ENCODE measurements around the gene TMEM259.
A peak's percentile ranks its signal among the peaks of the same experiment; 100 is the strongest.

The TMEM259 gene

DNA sequence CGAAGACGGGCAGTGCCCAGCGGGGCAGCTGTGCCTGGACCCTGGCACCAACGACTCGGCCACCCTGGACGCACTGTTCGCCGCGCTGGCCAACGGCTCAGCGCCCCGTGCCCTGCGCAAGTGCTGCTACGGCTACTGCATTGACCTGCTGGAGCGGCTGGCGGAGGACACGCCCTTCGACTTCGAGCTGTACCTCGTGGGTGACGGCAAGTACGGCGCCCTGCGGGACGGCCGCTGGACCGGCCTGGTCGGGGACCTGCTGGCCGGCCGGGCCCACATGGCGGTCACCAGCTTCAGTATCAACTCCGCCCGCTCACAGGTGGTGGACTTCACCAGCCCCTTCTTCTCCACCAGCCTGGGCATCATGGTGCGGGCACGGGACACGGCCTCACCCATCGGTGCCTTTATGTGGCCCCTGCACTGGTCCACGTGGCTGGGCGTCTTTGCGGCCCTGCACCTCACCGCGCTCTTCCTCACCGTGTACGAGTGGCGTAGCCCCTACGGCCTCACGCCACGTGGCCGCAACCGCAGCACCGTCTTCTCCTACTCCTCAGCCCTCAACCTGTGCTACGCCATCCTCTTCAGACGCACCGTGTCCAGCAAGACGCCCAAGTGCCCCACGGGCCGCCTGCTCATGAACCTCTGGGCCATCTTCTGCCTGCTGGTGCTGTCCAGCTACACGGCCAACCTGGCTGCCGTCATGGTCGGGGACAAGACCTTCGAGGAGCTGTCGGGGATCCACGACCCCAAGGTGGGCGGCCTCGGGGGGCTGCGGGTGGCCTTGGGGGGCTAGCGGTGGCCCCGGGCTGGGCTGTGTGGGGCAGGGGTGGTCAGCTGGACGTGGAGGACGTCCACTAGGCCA, 15.9 kb downstream of the TMEM259 start:
- no peak for DNase-seq (ENCODE audit: insufficient read length, low spot score)
- FAIRE-seq: no peak

DNA sequence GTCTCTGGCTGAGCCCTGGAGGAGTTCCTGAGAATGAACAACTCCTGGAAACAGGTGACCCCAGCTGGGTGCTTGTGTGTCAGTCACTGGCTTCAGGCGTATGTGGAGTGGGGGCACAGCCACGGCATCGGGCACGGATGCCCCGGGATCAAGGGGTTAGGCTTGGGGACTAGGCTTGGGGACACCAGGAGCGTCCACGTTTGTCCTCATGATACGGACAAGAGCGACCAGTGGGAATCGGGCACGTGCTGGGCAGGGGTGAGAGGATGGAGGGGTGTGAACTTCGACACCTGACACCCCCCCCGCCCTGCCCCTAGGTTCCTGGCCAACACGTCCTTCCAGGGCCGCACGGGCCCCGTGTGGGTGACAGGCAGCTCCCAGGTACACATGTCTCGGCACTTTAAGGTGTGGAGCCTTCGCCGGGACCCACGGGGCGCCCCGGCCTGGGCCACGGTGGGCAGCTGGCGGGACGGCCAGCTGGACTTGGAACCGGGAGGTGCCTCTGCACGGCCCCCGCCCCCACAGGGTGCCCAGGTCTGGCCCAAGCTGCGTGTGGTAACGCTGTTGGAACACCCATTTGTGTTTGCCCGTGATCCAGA, 16.6 kb downstream of the TMEM259 start:
- FAIRE-seq (no peak), DNase-seq (ENCODE audit: insufficient read length, low spot score) (no peak)

DNA sequence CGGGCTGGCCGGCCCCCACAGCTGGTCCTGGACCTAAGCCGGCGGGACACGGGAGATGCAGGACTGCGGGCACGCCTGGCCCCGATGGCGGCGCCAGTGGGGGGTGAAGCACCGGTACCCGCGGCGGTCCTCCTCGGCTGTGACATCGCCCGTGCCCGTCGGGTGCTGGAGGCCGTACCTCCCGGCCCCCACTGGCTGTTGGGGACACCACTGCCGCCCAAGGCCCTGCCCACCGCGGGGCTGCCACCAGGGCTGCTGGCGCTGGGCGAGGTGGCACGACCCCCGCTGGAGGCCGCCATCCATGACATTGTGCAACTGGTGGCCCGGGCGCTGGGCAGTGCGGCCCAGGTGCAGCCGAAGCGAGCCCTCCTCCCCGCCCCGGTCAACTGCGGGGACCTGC, 17.6 kb downstream of the TMEM259 start:
- DNase-seq (ENCODE audit: insufficient read length, low spot score) (no peak), FAIRE-seq (no peak)

DNA sequence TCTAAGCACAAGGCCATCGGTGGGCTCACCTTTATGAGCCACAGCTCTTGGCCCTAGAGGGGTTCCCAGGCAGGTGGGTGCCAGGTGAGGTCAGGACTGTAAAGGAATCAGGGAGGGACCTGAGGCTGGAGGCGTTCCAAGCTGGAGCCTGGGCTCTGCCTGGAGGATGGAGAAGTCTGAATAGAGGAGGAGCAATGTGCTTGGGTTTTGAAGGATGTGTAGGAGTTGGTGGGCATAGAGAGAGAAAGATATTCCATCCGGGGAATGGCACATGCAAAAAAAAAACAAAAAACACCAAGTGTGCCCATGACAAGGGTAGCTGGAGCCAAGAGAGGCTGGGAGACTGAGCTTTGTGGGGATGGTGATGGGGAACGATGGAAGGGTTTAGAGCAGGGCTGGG, 18.3 kb downstream of the TMEM259 start:
- no peak for FAIRE-seq
- DNase-seq (ENCODE audit: insufficient read length, low spot score): no peak

DNA sequence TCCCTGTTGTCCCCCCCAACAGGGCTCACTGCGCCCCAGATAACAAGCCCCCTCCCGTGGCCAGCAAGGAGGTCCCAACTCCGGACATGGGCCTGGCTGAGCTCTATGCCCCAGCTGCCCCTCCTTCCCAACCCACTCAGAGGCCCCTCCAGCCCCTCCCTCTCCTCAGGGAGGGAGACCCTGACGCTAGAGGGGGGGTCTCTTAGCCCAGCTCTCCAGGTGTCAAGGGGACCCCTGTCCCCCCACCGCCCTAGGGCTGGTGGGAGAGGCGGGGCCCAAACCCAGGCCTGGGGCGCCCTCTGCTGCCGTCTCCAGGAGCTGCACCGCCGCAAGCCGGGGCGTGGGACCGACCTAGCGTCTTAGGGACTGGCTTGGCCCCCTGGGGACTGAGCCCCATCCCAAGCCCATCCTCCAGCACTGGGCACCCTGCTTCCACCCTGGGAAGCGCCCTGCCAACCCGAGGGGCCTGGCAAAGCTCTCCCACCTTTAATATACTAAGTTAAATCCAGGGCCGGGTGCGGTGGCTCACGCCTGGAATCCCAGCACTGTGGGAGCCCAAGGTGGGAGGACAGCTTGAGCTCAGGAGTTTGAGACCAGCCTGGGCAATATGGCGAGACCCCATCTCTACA, 19.3 kb downstream of the TMEM259 start:
- FAIRE-seq: no peak
- peak; percentile 49 for DNase-seq (ENCODE audit: insufficient read length, low spot score)

DNA sequence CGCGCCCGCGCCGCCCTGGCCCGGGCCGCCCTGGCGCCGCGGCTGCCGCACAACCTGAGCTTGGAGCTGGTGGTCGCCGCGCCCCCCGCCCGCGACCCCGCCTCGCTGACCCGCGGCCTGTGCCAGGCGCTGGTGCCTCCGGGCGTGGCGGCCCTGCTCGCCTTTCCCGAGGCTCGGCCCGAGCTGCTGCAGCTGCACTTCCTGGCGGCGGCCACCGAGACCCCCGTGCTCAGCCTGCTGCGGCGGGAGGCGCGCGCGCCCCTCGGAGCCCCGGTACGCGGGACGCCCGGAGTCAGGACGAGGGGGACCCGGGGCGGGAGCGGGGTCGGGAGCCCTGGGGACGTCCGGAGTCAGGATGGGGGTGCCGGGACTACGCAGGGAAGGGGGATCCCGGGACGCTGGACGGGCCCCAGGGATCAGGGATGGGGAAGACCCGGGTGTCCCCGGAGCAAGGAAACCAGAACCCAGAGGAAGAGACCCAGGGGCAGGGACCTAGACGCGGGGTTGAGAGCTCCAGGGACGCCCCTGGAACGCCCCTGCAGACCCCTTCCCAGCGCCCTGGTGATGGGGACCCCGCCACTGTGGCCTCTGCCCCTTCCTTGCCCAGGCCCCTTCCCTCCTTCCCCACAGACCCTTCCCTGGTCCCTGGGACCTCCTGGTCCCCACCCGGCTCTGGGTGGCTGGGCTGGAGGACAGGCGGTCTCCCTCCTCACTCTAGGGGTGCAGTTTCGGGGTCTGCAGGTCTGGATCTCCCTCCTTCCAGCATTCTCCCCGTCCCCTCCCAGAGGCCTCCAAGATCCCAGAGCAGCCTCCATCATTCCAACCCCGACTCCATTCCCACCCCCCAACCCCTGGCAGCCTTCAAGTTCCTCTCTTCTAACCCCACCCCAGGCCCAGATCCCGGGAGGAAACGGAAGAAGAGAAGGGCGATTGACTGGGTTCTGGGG, 20.1 kb downstream of the TMEM259 start:
- DNase-seq (ENCODE audit: insufficient read length, low spot score) (no peak), FAIRE-seq (no peak)

DNA sequence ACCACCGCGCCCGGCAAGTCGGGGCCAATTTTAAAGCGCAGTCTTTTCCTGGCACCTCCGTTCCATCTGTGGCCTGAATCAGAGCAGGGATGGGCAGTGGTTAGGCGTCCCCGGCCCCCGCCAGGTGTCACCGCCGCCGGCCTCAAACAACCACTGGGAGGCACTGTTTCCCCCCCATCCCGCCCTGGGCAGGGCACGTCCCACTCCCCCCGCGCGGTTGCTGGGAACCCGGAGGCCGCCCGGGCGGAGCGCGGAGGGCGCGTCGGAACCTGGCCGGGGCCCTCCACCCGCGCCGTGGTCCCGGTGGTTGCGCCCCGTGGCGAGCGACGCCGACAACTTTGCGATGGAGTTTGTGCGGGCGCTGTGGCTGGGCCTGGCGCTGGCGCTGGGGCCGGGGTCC, 20.8 kb downstream of the TMEM259 start, which contains the start of gene GRIN3B:
TSS of gene GRIN3B (plus strand) at position 325 of the 400 bp plus-strand sequence. CDS start at position 344, 19 bp downstream.
- FAIRE-seq (no peak), DNase-seq (ENCODE audit: insufficient read length, low spot score) (peak; percentile 82)

DNA sequence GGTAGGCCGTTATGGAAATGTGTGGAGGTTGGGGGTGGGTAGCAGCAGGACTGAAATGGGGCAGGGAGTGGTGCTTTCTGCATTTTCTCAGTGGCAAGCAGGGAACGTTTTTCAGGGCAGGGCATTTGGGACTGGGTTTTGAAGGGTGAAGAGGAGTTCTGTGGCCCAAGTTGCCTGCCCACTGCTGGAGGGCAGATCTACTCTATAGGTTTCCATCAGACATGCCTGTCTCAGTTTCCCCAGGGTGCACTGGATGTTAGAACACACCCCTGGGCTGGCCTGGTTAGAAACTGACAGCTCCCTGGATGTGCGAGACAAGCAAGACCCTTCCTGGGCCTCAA, 21.6 kb downstream of the TMEM259 start:
- FAIRE-seq: no peak

DNA sequence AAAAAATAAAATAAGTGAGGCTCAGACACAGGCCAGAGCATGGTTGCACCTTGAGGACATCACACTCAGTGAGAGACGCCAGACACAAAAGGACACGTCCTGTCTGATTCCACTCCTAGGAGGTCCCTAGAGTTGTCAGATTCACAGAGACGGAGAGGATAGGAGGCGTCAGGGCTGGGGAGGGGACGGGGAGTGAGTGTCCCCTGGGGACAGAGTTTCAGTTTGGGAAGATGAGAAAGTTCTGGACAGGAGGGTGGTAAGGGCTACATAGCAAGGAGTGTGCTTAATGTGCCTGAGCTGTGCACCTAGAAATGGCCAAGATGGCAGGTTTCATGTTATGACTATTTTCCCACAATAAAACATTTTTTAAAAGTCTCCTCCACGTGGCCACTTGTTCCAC, 22.9 kb downstream of the TMEM259 start:
- FAIRE-seq: no peak
- no peak for DNase-seq (ENCODE audit: insufficient read length, low spot score)

More for the DNA sequence above, 21.6 kb downstream of the TMEM259 start:
- DNase-seq (ENCODE audit: insufficient read length, low spot score): no peak

DNA sequence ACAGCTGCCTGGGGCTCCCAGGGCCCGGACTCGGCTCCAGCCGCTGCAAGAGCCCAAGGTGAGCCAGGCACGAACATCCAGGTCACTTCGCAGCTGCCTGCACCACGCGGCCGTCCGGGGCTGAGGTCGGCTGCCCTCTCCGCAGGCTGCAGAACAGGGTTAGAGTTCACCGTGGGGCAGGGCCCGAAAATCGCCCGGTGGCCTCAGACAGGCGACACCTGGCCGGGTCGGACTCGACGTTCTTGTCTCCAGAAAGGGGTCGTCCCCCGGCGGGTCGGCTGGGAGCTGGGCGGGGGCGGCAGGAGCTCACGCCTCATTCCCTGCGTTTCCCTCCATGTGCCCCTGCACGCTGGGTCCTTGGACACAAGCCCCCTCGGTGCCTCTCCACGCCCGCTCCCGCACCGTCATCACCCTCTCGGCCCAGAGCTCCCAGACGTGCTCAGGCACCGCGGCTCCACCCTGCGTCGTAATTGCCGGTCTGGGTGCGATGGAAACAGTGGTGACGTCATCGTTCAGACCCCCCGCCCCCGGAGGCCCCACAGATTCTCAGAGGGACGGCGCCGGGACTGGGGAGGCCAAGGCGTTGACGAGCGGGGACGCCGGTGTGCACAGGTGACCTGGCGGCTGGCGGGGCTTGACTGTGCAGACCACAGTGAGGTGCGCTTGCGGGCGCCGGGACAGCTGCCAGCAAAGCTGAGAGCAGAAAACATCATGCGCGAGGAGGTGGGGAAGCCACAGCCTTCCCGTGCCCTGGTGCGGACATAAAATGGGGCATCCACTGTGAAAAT, 24.7 kb downstream of the TMEM259 start:
- FAIRE-seq (no peak), DNase-seq (ENCODE audit: insufficient read length, low spot score) (no peak)

DNA sequence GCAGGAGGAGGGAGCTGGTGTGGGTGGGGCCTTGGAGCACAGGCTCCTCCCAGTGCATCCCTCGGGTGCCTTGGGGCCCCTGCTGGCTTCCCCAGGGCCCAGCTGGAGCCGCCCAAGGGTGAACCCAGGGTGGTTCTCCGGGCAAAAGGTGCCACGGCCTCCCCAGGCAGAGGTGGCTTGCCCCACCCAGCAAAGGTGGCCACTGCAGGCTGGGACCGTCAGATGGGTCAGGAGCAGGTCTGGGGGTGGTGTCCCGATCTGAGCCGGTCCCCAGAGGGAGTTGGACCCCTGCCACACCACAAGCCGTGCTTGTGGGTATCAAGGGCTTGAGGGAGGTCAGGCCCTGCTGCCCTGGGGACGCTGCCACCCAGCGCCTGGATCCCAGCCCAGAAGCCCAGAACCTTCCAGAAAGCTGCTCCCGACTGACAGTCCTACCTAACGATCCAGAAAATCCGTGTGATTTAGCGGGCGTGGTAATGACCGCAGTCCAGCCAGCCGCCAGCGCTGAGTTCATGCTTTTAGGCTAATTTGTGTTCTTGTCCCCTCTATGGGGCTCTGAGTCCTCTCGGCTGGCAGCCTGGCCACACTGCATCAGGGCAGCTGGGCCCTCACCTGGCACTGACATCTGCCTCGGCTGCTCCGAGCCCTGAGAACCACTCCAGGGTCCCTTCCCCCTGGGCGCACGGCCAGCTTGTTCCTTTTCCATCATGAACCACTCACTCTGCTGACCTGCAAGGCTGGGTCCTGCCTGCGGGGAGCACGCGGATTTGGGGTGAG, 25.7 kb downstream of the TMEM259 start:
- DNase-seq (ENCODE audit: insufficient read length, low spot score): no peak
- no peak for FAIRE-seq

DNA sequence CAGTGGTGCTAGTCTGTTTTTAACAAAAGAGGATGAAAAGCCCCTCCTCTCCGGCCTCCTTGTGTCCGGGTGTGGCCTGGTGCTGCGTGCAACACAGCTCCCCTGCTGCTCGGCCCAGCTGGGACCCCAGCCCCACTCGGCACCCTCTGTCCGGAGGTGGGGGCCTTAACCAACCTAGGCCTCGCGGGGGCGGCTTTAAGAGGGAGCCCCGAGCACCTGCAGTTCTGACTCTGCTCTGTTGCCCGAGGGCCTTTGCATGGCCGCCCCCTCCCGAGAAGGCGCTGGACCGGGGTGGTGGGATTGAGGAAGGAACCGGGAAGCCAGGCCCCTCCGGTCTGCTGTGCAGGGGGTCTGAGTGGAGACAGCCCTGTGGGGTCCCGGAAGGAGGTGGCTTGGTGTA, 26.4 kb downstream of the TMEM259 start:
- no peak for FAIRE-seq

DNA sequence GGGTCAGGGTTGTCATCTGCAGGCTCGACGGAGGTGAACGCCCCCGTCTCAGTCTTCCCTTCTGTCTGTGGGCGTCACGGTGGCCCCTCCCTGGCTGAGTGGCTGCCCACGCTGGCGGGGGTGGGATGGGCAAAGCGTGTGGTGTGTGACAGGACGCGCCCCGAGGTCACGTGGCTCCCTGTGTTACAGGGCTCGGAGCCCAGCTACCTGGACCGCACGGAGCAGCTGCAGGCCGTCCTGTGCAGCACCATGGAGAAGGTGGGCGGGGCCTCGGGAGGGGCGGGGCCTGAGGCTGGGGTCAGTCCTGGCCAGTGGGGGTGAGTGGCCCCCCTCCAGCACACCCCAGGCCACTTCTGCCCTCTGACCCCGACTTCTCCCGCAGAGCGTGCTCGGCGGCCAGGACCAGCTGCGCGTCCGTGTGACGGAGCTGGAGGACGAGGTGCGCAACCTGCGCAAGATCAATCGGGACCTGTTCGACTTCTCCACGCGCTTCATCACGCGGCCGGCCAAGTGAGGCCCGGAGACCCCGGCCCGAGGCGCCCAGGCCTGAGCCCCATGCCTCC, 27.0 kb downstream of the TMEM259 start:
- DNase-seq (ENCODE audit: insufficient read length, low spot score) (no peak), FAIRE-seq (no peak)

More for the DNA sequence above, 26.4 kb downstream of the TMEM259 start:
- no peak for DNase-seq (ENCODE audit: insufficient read length, low spot score)

DNA sequence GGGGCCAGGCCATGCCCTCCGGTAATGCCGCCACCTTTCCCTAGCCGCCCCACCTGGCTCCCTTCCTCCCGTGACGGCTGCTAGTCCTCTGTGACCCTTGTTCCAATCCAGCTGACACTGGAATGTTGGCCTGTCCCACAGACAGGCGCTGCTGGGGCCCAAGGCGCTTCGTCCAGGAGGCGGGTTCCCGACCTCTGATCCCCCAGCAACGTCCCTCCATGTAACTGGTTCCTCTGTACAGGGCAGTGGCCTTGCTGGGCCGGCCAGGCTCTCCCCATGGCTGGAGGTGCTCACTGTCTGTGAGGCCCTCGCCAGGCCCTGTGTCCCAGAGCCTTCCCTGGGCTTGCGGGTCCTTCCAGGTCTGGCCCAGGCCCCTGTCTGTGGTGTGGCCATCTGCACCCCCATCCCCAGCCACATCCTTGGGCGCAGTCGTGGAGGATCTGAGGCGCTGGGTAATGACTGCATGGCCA, 27.5 kb downstream of the TMEM259 start:
- FAIRE-seq (no peak), DNase-seq (ENCODE audit: insufficient read length, low spot score) (no peak)

DNA sequence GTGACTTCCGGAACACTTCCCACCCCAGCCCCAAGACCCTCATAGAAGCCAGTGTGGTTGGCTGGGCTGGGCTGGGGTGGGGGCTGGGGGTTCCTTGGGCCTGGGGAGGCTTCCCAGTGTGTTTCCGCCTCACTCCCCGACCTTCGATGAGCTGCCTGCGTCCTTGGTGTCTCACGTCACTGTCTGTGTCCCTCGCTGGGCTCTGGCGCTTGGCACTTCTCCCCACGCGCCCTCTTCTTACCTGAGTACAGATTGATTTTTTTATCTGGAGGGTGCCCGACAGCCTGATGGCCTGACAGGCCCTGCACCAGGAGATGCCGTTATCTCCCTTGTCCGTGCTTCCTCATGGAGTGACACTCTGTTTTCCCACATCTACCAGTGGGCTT, 28.3 kb downstream of the TMEM259 start:
- DNase-seq (ENCODE audit: insufficient read length, low spot score): no peak
- FAIRE-seq: no peak

DNA sequence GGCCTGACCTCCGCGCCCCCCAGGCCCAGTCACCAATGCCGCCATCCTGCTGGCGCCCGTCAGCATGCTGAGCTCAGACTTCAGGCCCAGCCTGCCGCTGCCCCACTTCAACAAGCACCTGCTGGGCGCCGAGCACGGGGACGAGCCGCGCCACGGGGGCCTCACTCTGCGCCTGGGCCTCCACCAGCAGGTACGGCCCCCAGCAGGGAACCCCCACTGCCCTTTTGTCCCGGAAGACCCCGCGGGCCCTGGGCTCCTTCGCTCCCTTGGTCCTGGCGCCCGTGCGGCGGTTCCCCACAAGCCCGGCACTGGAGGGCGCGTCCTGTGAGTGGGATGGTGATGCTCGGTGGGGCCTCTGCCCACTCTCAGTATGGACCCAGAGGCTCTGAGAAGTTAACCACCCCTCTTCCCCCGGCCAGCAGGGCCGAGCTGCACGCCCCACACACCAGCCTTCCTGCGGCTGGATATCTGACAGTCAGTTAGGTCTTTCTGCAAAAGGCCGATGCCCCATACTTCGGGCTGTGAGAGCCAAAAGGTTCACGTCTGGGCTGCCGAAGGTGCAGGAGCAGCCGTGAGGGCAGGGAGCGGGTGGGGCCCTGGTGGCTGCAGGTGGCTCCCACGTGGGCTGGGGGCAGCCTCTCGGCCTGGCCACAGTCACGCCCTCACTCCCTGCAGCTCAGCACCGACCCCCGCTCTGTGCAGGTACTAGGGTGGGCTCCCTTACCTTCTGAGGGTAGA, 28.8 kb downstream of the TMEM259 start:
- FAIRE-seq (no peak), DNase-seq (ENCODE audit: insufficient read length, low spot score) (no peak)

DNA sequence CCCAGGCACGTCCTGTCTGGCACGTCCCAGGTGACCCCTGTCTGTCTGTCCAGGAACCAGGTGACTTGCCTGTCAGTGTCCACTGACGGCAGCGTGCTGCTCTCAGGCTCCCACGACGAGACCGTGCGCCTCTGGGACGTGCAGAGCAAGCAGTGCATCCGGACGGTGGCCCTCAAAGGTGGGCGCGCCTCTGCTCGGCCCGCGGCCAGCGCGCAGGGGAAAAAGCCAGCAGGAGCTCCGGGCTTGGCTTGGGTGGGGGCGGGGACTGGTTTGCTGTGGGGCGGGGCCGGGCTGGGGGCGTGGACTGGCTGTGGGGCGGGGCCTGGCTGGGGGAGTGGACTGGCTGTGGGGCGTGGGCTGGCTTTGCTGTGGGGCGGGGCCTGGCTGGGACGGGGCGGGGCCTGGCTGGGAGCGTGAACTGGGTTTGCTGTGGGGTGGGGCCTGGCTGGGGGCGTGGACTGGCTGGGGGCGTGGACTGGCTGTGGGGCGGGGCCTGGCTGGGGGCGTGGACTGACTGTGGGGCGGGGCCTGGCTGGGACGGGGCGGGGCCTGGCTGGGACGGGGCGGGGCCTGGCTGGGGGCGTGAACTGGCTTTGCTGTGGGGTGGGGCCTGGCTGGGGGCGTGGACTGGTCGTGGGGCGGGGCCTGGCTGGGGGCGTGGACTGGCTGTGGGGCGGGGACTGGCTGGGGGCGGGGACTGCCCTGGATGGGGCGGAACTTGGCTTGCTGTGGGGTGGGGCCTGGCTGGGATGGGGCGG, 29.6 kb downstream of the TMEM259 start:
- no peak for FAIRE-seq
- no peak for DNase-seq (ENCODE audit: insufficient read length, low spot score)

All from HTR-8/SVneo (cell line).